Measurements from ENCODE around the gene TMEM240.
"Not testable (repeated sequence)": the region's sequence is repeated elsewhere in the genome, so short reads cannot be mapped to it uniquely, and the experiment has no call there.

TMEM240 gene

GRCh38 chr1:1539310-1540089 is 924 bp downstream of the TMEM240 start:
- DNase-seq = no peak

DNA sequence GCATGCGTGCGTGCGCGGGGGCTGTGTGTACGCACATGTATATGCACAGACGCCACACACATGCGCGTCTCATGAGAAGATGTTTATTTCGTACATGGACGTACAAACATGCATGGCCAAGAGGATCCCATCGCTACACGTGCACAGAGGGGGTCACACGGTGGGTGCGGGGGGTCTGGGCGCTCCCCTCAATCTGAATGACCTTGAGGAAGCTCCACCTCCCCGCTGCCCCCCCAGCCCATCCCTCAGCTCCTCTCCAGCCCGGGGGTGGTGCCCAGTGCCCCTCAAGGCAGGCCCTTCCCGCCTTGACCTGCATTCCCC is 1.5 kb downstream of the TMEM240 start:
- DNase-seq = no peak

- DNase-seq = no peak
Measured at GRCh38 chr1:1538334-1538733, 2.1 kb downstream of the TMEM240 start.

DNA sequence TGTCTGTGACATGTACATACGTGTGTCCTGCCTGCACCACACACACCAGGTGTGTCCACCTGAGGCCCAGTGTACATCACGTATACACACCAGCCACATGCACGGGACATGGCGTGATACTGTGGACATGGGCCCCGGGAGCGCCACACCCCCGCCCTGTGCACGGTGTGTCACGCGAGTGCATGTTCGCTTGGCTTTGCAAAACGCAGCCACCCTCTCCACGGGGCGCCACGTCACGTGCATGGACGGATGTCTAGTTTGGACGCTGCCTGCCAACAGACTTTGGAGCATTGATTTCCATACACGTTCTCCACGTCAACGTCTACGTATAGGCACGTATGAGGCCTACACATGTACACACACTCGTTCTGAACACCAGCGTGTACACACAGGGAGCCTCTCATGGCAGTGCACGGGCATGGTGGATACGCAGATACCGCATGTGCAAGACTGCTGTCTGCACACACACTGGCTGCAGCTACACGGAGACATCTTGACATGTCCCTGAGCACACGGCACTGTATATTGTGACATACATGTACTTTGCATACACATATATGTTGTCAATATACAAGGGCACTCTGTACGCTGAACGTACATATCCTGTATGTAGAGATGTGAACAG is 2.7 kb downstream of the TMEM240 start:
- no peak for DNase-seq

DNA sequence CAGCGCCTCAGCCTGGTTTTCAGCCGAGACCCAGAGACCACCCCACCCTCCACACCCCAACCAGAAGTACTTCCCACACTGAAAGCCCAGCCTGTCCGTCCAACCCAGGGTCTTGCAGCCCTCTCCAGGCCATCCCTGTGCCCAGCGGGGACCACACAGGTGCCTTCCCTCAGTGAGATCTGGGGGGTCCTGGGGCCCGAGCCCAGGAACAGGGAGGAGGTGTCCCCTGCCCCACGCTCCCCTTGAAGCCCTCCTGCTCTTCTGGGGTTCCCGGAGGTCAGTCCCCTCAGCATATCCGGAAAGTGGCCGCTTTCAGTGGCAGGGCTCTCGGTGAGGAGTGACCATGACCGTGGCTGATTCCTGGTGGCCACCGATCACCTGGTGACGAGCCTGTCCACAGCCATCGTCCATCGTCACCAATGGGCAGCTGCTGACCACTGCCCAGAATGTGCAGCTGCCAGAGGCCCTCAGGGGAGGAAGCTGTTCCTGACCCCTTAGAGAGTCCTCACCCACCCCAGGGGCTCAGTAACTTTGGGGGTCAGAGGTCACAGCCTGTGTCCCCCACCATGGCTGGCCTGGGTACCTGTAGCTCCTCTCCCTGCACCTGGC is 3.4 kb downstream of the TMEM240 start:
- DNase-seq = no peak

- no peak for DNase-seq
Measured at GRCh38 chr1:1536019-1536937, 4.1 kb downstream of the TMEM240 start.

DNA sequence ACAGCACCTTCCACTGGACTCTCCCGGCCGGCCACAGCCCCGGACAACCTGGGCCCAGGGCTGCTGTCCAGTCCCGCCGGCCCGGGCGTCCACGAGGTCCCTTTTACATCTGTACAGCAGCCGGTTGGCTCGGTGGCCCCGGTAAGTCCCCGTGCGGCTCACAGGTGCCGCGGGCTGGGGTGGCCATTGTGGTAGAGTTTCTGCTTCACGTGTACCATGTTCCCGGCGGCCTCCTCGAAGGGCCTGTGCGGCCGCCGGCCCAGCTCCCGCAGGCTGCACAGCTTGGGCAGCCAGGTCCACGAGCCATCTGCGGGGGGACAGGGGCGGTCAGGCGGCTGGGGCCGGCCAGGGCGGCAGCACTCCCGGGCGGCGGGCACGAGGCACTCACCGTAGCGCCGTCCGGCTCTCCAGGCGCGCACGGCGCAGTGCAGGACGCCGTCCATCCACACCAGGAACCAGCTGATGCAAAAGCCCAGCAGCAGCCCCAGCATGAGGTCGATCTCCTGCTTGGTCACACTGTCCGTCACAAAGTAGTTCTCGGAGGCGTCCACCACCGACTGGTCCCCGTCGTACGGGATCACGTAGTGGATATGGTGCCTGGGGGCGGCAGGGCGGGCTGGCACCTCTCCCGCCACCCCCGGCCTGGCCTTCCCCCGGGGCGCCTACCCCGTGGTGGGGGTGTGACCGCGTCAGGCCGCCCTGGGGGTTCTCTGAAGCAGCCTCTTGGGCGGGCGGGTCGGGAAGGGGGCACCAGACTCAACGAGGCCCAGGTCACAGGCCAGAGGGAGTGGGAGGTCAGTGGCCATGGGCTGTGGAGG is 5.0 kb downstream of the TMEM240 start:
- no peak for DNase-seq

DNA sequence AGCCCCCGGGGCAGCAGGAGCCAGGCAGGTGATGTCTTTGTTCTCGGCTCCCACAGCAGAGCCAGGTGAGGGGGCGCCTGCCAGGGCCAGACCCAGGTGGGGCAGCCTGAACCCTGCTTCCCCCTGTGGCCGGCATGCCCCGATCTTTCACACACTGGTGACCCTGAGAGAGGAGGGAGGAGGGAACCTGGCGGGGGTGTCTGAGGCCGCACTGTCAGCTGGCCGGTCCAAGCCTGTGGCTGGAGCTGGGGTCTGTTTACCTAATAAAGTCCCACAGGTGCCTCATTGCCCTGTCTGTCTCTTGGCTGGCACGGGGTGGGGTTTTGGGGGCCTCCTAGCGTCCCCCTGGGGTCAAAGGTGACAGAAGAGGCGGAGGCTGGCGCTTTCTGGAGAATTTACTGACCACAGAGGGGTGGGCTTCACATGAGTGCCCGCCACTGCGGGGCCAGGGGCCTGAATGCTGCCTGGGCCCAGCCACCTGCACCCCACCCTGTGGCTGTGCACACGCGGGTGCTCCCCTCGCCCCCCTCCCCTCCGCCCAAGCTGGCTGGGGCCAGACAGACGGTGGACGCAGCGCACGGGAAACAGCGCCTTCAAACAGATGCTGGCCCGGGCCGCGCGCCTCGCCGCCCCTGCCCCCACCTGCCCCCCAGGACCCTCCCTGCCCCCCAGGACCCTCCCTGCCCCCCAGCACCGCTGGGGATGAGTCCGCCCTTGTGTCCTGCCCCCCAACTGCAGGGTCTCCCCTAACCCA is 5.8 kb downstream of the TMEM240 start:
- no peak for DNase-seq

GRCh38 chr1:1533894-1534291 is 6.5 kb downstream of the TMEM240 start:
- not testable (repeated sequence) for DNase-seq

DNA sequence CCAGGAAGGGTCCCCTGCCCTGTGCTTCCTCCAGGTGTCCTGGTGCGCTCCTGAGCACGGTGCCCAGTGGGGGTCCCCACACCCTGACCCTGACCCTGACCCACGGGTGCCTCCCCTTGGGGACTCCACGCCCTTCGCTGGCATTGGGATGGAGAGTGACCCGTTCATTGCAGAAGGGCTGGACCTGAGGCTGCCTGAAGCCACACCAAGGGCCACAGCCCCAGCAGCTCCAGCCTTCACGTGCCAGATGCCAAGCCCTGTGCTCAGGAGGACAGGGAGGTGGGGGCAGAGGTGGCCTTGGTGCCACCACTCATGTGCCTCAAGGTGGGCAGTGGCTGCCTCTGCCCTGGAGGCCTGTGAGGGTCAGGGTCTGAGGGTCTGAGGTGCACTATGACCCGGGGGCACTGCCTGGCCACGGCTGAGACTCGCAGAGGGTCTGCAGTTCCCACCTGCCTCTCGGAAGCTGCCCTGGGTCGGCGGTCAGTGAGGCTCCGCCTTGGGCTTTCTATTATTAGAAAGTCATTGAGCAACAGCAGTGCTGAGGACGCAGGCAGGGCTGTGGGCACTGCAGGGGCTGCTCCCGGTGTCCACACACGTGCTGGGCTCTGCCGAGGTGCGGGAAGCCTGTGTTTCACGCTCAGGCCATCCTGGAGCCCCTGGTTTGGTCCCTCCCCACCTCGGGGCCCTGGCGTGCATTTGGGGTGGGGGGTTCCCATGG is 7.1 kb downstream of the TMEM240 start:
- DNase-seq = not testable (repeated sequence)

GRCh38 chr1:1531947-1532346 is 8.5 kb downstream of the TMEM240 start:
- no peak for DNase-seq

- no peak for DNase-seq
Measured at GRCh38 chr1:1529936-1530335, 10.5 kb downstream of the TMEM240 start.

- DNase-seq = no peak
Measured at GRCh38 chr1:1529321-1529720, 11.1 kb downstream of the TMEM240 start.

- DNase-seq = no peak
Measured at GRCh38 chr1:1528301-1529267, 11.8 kb downstream of the TMEM240 start.

- DNase-seq = no peak
Measured at GRCh38 chr1:1527092-1527816, 13.2 kb downstream of the TMEM240 start.

GRCh38 chr1:1526476-1526875 is 13.9 kb downstream of the TMEM240 start:
- DNase-seq = not testable (repeated sequence)

DNA sequence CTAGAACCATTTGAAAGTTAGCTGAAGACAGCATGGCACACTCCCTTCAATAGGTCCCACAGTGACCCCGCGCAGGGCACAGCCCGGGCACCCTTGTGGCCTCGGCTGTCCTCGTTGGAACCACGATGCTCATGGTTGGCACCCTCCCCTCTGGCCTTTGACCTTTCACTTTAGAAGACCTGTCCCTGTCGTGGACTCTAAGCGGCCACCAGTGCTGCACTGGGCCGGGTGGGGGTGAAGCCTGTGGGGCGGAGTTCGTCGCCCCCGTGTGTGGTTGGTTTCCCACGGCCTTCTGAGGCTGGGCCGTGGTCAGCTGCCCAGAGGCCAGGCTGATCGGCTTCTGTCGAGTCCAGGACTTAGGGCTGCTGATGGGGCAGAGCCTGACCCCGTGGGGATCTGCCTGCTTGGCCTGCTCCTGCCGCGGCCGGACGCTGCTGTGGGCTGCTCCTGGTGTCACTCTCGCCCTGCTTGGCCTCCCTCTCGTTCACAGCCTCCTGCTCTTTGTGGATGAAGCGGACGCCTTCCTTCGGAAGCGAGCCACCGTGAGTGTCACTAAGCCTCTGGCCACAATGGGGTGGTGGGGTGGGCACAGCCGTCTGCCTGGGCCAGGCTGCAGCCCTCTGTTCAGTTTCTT is 15.6 kb downstream of the TMEM240 start:
- not testable (repeated sequence) for DNase-seq

GRCh38 chr1:1523651-1524050 is 16.8 kb downstream of the TMEM240 start:
- not testable (repeated sequence) for DNase-seq

Data from NK-92 treated with Interleukin-12 subunit alpha and Interleukin-12 subunit beta, amount 100 ng/mL, for 24 hours (cell line).